ENCODE results near the gene BNC2.

- TF ChIP-seq CTCF (IDR thresholded peaks at IDR 0.05; ENCODE audit: poor library complexity) (no peak), EZH2 (IDR thresholded peaks at IDR 0.05; ENCODE audit: borderline replicate concordance) (no peak)
Measured at GRCh38 chr9:16628413-16628812, 242.1 kb downstream of the BNC2 start.
